LNCAP (cell line): ENCODE measurements around the gene AMZ1.
A peak's percentile ranks its signal among the peaks of the same experiment; 100 is the strongest.

Source experiments
- TF ChIP-seq, protein P1 (sequence below): fragments of 450-650 bp; IDR thresholded peaks from 2 replicates; pipeline ENCODE4 v1.5.1; 2017; ENCODE audit warnings: mild to moderate bottlenecking

AMZ1 gene

DNA sequence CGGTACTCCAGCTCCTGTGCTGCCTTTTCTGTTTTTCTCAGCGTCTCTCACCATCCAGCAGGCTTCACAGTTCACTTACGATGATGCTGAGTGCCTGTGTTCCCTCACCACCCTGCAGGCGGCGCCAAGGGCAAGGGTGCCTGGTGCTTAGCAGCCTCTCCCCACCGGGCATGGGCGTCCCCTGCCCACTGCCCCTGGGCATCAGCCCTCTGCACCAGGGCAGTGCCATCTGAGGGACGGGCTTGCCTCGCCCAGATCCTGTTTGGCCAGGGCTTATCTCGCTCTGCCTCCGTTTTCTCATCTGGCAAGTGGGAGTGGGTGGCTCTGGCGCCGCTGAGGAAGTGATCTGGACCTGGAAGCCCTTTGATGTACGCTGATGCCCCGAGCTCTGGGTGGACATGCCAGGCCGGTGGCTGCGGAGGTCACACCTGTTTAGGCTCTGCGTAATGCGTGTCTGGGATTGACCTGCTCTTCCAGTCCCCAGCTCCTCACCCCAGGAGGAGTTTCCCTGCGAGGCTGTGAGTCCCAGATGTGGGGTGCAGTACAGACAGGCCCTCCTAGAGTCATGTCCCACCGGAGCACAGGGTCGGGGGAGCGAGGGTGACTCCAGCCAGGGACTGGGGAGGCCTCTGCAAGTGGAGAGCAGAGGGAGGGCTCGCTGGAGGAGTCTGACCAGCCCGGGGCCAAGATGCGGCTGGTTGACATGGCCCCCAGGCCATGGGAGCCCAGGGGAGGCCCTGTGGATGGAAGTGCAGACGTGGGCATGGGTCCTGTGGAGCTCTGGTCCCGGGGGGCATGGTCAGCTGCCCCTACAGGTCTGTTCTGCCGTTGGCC, 44.4 kb upstream of the AMZ1 start:
- TF ChIP-seq, protein P1, sequence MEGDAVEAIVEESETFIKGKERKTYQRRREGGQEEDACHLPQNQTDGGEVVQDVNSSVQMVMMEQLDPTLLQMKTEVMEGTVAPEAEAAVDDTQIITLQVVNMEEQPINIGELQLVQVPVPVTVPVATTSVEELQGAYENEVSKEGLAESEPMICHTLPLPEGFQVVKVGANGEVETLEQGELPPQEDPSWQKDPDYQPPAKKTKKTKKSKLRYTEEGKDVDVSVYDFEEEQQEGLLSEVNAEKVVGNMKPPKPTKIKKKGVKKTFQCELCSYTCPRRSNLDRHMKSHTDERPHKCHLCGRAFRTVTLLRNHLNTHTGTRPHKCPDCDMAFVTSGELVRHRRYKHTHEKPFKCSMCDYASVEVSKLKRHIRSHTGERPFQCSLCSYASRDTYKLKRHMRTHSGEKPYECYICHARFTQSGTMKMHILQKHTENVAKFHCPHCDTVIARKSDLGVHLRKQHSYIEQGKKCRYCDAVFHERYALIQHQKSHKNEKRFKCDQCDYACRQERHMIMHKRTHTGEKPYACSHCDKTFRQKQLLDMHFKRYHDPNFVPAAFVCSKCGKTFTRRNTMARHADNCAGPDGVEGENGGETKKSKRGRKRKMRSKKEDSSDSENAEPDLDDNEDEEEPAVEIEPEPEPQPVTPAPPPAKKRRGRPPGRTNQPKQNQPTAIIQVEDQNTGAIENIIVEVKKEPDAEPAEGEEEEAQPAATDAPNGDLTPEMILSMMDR = peak; percentile 40

- TF ChIP-seq, protein P1 = no peak
Observed at GRCh38 chr7:2644220-2644561, 43.8 kb upstream of the AMZ1 start.

DNA sequence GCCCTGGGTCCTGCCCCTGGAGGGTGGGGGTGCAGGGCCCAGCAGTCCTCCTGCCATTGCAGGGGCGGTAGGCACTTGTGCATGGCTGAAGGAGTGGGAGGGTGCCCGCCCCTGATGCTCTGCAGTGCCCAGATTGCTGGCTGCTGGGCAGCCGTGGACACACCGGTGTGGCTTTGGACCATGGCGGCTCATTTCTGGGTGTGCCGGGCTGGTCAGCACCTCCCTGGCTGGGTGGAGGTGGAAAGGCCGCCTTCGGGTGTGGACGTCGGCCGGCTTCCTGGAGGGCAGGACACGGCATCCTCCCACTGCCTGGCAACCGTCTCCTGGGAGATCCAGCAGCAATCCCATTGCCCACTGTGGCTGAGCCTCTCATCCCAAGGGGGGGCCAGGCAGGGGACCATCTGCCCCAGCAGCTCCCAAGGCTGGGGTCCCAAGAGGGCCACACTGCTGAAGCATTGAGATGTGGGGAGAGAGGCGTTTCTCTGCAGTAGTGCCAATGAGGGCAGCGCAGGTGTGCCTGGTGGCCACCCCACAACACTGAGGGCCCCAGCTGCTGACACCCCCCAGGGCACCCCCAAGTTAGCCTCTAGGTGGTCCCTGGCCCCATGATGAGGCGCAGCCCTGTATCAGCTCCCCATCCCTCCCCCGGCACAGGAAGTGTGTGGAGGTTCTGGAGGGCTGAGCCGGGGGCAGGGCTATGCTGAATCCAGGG, 43.3 kb upstream of the AMZ1 start:
- TF ChIP-seq, protein P1 = no peak

GRCh38 chr7:2645274-2645868, 42.6 kb upstream of the AMZ1 start:
- TF ChIP-seq, protein P1 = no peak

DNA sequence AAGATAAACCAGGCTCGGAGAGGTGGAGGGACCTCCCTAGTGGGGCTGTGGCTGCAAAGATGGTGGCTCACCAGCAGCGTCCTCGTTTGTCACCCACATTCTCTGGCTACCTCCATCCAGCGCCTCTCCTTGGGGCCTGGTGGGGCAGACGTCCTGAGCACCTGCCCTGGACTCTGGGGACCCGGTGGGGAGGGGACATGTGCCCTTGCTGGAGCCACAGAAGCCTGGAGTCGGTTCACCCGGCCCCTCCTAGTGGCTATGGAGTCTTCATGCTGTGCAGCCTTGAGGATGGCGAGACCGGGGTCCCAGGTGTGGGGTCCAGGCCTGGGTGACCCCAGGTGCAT, 41.7 kb upstream of the AMZ1 start:
- TF ChIP-seq, protein P1 = no peak

GRCh38 chr7:2646680-2647571, 41.1 kb upstream of the AMZ1 start:
- TF ChIP-seq, protein P1 = no peak

GRCh38 chr7:2647594-2648172, 40.3 kb upstream of the AMZ1 start:
- TF ChIP-seq, protein P1 = no peak
